A549 (cell line): ENCODE measurements around the gene PAQR5. TPM values are rescaled to one million over a fixed set of nuclear protein-coding genes. Genes with fewer than 3 reads are reported as not detected.
A peak's percentile ranks its signal among the peaks of the same experiment; 100 is the strongest.

Experiments used
- ATAC-seq, 2 experiments: fragments of 200-7000 bp in 1 of 2; fragments of >200 bp in 1 of 2; cut with Nextera tagmentation in 1 of 2; cut with Tn5 transposase in 1 of 2; 3 replicates each; pipeline versions ENCODE4 v1.8.0 to v1.9.1; 2018 to 2020; ENCODE audit warnings: mild to moderate bottlenecking in 1 of 2, moderate library complexity in 1 of 2
- CTCF ChIA-PET: fragments of 300-600 bp; sonication (Branson Sonifier 250); formaldehyde crosslinking; extraction: SDS; loops from one replicate; lab custom pipeline; 2021; ENCODE audit warnings: antibody characterized with exemption, inconsistent platforms; lab: Yijun Ruan, JAX
- POLR2A ChIA-PET: fragments of 350-600 bp; formaldehyde crosslinking; extraction: SDS; loops from one replicate; lab custom pipeline; 2021; ENCODE audit warnings: antibody characterized with exemption, inconsistent platforms; lab: Yijun Ruan, JAX
- DNase-seq, 2 experiments: peaks; one replicate each; pipeline versions ENCODE4 v3.0.0 to v3.0.0-alpha.2; 2011 to 2016; ENCODE audit warnings: low read depth in 1 of 2, low spot score in 1 of 2
- FAIRE-seq: peaks from 2 replicates; lab custom pipeline; 2011; peaks lifted over from hg19 to GRCh38; lab: Jason Lieb, UNC
- H3K27ac ChIP-seq, 2 experiments: fragments of >200 bp; sonication (Bioruptor Twin); formaldehyde crosslinking; 3 replicates each; pipeline ENCODE4 v1.5.1; 2016 to 2017
- H3K4me1 ChIP-seq: fragments of >200 bp; sonication (Bioruptor Twin); formaldehyde crosslinking; 3 replicates; pipeline ENCODE4 v1.6.1; 2016
- H3K4me2 ChIP-seq: fragments of >200 bp; sonication (Bioruptor Twin); formaldehyde crosslinking; 3 replicates; pipeline ENCODE4 v1.6.1; 2016
- H3K4me3 ChIP-seq: fragments of >200 bp; sonication (Bioruptor Twin); formaldehyde crosslinking; 3 replicates; pipeline ENCODE4 v1.5.1; 2016
- H3K9me3 ChIP-seq: fragments of >200 bp; sonication (Bioruptor Twin); formaldehyde crosslinking; 3 replicates; pipeline ENCODE4 v1.6.1; 2016
- CBX2 ChIP-seq: fragments of 200-600 bp; sonication (generic); IDR thresholded peaks from 2 replicates; pipeline ENCODE4 v1.6.1; 2016; ENCODE audit warnings: low read depth, mild to moderate bottlenecking, borderline replicate concordance
- CBX8 ChIP-seq: fragments of 200-600 bp; sonication (generic); IDR thresholded peaks from 2 replicates; pipeline ENCODE4 v1.6.1; 2016
- CEBPB ChIP-seq, 2 experiments: fragments of >200 bp in 1 of 2; sonication (Bioruptor Twin) in 1 of 2; formaldehyde crosslinking in 1 of 2; IDR thresholded peaks; 2 replicates each; pipeline ENCODE4 v1.6.1; 2012 to 2016
- CHD2 ChIP-seq: fragments of 150-350 bp; IDR thresholded peaks from 2 replicates; pipeline ENCODE4 v1.6.1; 2014; ENCODE audit warnings: low read length; ENCODE audit not compliant: partially characterized antibody
- EHF ChIP-seq: fragments of 250-450 bp; sonication (Bioruptor Pico); IDR thresholded peaks from 2 replicates; pipeline ENCODE4 v1.5.0; 2020; ENCODE audit warnings: mild to moderate bottlenecking
- FOSL2 ChIP-seq, 2 experiments: fragments of 450-650 bp in 1 of 2; fragments of >200 bp in 1 of 2; sonication (Bioruptor Twin) in 1 of 2; formaldehyde crosslinking; IDR thresholded peaks; 2 replicates each; pipeline versions ENCODE4 v1.5.0 to v1.6.1; 2016 to 2020; ENCODE audit warnings: mild to moderate bottlenecking in 1 of 2, moderate library complexity in 1 of 2
- HEYL ChIP-seq: fragments of 250-450 bp; sonication (Bioruptor Pico); IDR thresholded peaks from 2 replicates; pipeline ENCODE4 v1.8.0; 2021; ENCODE audit warnings: mild to moderate bottlenecking, moderate library complexity
- HOXA7 ChIP-seq: fragments of 250-450 bp; sonication (Bioruptor Pico); IDR thresholded peaks from 2 replicates; pipeline ENCODE4 v1.5.0; 2020; ENCODE audit warnings: mild to moderate bottlenecking, moderate library complexity
- KDM5A ChIP-seq: fragments of 200-600 bp; sonication (generic); IDR thresholded peaks from 2 replicates; pipeline ENCODE4 v1.6.1; 2016; ENCODE audit warnings: antibody characterized with exemption, mild to moderate bottlenecking
- MAFK ChIP-seq: fragments of 450-650 bp; IDR thresholded peaks from 2 replicates; pipeline ENCODE4 v1.6.1; 2014; ENCODE audit not compliant: partially characterized antibody
- NPAS2 ChIP-seq: fragments of 250-450 bp; sonication (Bioruptor Pico); IDR thresholded peaks from 2 replicates; pipeline ENCODE4 v1.8.0; 2022; ENCODE audit warnings: mild to moderate bottlenecking, moderate library complexity, borderline replicate concordance
- NR3C1 ChIP-seq: fragments of >200 bp; sonication (Bioruptor Twin); formaldehyde crosslinking; IDR thresholded peaks from 3 replicates; pipeline ENCODE4 v1.6.1; 2017
- RARB ChIP-seq: fragments of 250-450 bp; sonication (Bioruptor Pico); IDR thresholded peaks from 2 replicates; pipeline ENCODE4 v1.8.0; 2021; ENCODE audit warnings: mild to moderate bottlenecking, moderate library complexity
- RNF2 ChIP-seq: fragments of 200-600 bp; sonication (generic); IDR thresholded peaks from 2 replicates; pipeline ENCODE4 v1.6.1; 2016; ENCODE audit warnings: low read depth, mild to moderate bottlenecking, antibody characterized with exemption, moderate library complexity, borderline replicate concordance
- ZFP36 ChIP-seq: fragments of 450-650 bp; IDR thresholded peaks from 2 replicates; pipeline ENCODE4 v1.6.1; 2014; ENCODE audit warnings: borderline replicate concordance; ENCODE audit not compliant: partially characterized antibody
- WGBS: methylation state at CpG from one replicate; pipeline ENCODE4 v1.1.6; 2017; ENCODE audit errors: missing lambda C conversion rate; 5-methylcytosine and 5-hydroxymethylcytosine counted together
- polyA plus RNA-seq, 4 experiments: library from polyadenylated mRNA; depleted of rRNA in 3 of 4; stranded (reverse); fragments of >200 nt; fragmentation: RNase III in 1 of 4; extraction: RNeasy Plus Mini Kit Qiagen cat#74134 plus additional on column Dnase treatment in 1 of 4; gene quantifications; 2 replicates in 3 of 4; 3 replicates in 1 of 4; pipeline ENCODE4 v1.2.3, GENCODE V29; 2011 to 2017
- TF ChIP-seq, protein P1 (sequence below): fragments of >200 bp; sonication (Bioruptor Twin); formaldehyde crosslinking; IDR thresholded peaks from 3 replicates; pipeline ENCODE4 v1.5.1; 2016
- TF ChIP-seq, protein P2 (sequence below): fragments of >200 bp; sonication (Bioruptor Twin); formaldehyde crosslinking; IDR thresholded peaks from 3 replicates; pipeline ENCODE4 v1.6.1; 2016
- TF ChIP-seq, protein P3 (sequence below): fragments of 250-450 bp; sonication (Bioruptor Pico); IDR thresholded peaks from 2 replicates; pipeline ENCODE4 v1.5.0; 2020; ENCODE audit warnings: low read depth, mild to moderate bottlenecking, moderate library complexity
- TF ChIP-seq, protein P4 (sequence below): IDR thresholded peaks from 2 replicates; pipeline ENCODE4 v1.6.1; 2012

PAQR5 gene
- polyA plus RNA-seq, 2 of the 4 experiments (the other 2 are of a cell fraction) = 104 to 114 TPM

DNA sequence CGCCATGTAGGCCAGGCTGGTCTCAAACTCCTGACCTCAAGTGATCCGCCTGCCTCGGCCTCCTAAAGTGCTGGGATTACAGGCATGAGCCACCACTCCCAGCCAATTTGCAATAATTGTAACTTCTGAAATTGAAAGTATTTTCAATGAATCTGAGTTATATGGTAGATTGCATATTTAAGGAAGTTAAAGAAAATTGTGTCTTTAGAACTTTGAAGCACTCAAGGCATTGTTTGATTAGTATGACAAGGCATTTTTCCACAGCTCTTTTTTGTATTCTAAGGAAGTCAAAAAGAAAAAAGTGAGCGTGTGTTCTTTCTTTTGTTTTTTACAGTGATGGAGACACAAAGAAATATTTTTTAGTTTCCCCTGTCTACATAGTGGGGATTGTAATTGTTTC lies 138.2 kb downstream of the PAQR5 start:
- H3K4me3 ChIP-seq = no peak overlapping the region
- DNase-seq (no peak), ATAC-seq (no peak)
- no peaks in the 10 kb centered on the region for H3K9me3 ChIP-seq
- H3K4me1 ChIP-seq = no peaks in the 10 kb centered on the region
- WGBS = 95% methylated on average over 4 of the region's 4 CpGs
- no peak overlapping the region for H3K4me2 ChIP-seq
- no peak overlapping the region for H3K27ac ChIP-seq
- CTCF ChIA-PET = interaction anchor here (1.0 kb wide), 1 partner anchor 378 kb away, joined by 3 read pairs; no protein-coding TSS in a partner anchor
- POLR2A ChIA-PET = interaction anchor here (1.3 kb wide), 1 partner anchor 15 kb away, joined by 3 read pairs; the partner anchor contains the start of gene RPLP1
- TF ChIP-seq RNF2 (no peak), MAFK (peak; percentile 36), CEBPB (IDR thresholded peaks at IDR 0.05) (no peak), RARB (0 out of 2 replicates have a peak, but pooled peaks have one; percentile 22), KDM5A (no peak), CHD2 (no peak)
- TF ChIP-seq, protein P1, sequence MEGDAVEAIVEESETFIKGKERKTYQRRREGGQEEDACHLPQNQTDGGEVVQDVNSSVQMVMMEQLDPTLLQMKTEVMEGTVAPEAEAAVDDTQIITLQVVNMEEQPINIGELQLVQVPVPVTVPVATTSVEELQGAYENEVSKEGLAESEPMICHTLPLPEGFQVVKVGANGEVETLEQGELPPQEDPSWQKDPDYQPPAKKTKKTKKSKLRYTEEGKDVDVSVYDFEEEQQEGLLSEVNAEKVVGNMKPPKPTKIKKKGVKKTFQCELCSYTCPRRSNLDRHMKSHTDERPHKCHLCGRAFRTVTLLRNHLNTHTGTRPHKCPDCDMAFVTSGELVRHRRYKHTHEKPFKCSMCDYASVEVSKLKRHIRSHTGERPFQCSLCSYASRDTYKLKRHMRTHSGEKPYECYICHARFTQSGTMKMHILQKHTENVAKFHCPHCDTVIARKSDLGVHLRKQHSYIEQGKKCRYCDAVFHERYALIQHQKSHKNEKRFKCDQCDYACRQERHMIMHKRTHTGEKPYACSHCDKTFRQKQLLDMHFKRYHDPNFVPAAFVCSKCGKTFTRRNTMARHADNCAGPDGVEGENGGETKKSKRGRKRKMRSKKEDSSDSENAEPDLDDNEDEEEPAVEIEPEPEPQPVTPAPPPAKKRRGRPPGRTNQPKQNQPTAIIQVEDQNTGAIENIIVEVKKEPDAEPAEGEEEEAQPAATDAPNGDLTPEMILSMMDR = no peak
- TF ChIP-seq, protein P2, sequence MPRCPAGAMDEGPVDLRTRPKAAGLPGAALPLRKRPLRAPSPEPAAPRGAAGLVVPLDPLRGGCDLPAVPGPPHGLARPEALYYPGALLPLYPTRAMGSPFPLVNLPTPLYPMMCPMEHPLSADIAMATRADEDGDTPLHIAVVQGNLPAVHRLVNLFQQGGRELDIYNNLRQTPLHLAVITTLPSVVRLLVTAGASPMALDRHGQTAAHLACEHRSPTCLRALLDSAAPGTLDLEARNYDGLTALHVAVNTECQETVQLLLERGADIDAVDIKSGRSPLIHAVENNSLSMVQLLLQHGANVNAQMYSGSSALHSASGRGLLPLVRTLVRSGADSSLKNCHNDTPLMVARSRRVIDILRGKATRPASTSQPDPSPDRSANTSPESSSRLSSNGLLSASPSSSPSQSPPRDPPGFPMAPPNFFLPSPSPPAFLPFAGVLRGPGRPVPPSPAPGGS = no peak
- TF ChIP-seq, all 56 proteins: peak for 2
- no peak for FAIRE-seq

DNA sequence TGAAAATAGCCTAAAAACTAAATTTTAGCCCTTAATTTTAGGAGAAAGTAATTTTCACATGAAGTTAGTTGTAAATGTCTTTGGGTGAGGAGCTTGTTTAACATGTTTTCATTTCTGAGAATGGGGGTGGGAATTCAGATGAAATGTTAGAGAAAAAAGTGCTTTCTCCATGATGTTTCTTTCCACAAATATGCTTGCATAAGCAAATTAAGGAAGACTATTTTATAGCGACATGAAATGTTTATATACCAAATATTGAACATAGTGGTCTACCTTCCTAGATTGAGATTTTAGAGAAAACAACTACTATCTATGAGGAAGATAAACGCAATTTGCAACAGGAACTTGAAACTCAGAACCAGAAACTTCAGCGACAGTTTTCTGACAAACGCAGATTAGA lies 140.9 kb downstream of the PAQR5 start:
- Histone ChIP-seq H3K27ac (no peak overlapping the region), H3K4me2 (no peak overlapping the region), H3K4me3 (no peak overlapping the region), H3K9me3 (no peaks in the 10 kb centered on the region), H3K4me1 (no peaks in the 10 kb centered on the region)
- ATAC-seq (no peak), DNase-seq (no peak), FAIRE-seq (peak; percentile 61)
- WGBS = 92% methylated on average over 4 of the region's 4 CpGs
- ChIA-PET POLR2A (interaction anchor here (1.3 kb wide), 1 partner anchor 13 kb away, joined by 3 read pairs; the partner anchor contains the start of gene RPLP1), CTCF (interaction anchor here (0.6 to 1.0 kb wide), 5 partner anchors 23 to 391 kb away, joined by 3 to 7 read pairs (median 5); no protein-coding TSS in a partner anchor)
- no peak for TF ChIP-seq EHF (CRISPR knock-in tag)
- TF ChIP-seq MAFK = peak; percentile 95
- TF ChIP-seq, protein P3, sequence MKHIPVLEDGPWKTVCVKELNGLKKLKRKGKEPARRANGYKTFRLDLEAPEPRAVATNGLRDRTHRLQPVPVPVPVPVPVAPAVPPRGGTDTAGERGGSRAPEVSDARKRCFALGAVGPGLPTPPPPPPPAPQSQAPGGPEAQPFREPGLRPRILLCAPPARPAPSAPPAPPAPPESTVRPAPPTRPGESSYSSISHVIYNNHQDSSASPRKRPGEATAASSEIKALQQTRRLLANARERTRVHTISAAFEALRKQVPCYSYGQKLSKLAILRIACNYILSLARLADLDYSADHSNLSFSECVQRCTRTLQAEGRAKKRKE (CRISPR knock-in tag) = no peak

DNA sequence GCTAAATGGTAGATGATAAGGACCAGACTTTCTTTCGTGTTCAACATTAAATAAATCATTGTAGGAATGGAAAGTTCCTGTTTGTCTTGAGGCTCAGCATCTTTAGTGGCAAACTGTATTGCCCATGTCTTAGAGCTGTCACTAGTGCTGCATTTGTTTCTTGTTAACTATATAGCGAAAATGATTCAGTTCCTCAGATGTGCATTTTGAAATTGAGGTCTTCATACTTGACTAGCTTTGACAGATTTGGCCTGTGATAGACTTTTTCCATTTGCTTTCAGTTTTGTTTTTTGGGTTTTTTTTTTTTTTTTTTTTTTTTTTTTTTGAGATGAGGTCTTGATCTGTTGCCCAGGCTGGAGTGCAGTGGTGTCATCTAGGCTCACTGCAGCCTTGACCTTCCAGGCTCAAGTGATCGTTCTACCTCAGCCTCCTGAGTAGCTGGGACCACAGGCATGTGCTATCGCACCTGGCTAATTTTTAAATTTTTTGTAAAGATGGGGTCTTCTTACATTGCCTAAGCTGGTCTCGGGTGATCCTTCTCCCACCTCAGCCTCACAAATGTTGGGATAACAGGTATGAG lies 144.4 kb downstream of the PAQR5 start:
- FAIRE-seq = no peak
- no peak for ATAC-seq
- Histone ChIP-seq H3K9me3 (no peaks in the 10 kb centered on the region), H3K4me1 (no peaks in the 10 kb centered on the region), H3K4me3 (no peak overlapping the region), H3K4me2 (no peak overlapping the region), H3K27ac (no peak overlapping the region)
- ChIA-PET CTCF (interaction anchor here (0.8 kb wide), 1 partner anchor 29 kb away, joined by 5 read pairs; the partner anchor contains the start of gene KIF23), POLR2A (interaction anchor here (0.6 kb wide), 1 partner anchor 281 kb away, joined by 3 read pairs; no protein-coding TSS in a partner anchor)
- DNase-seq = no peak
- 95% methylated on average over 5 of the region's 5 CpGs for WGBS
- TF ChIP-seq CHD2 (no peak), HOXA7 (CRISPR knock-in tag) (no peak), FOSL2 (IDR thresholded peaks at IDR 0.05) (no peak), FOSL2 (CRISPR knock-in tag; IDR thresholded peaks at IDR 0.05) (no peak), NPAS2 (no peak), CBX2 (no peak), RNF2 (no peak), NR3C1 (no peak), ZFP36 (no peak), KDM5A (no peak), HEYL (CRISPR knock-in tag) (no peak), CBX8 (no peak)
- TF ChIP-seq, protein P4, sequence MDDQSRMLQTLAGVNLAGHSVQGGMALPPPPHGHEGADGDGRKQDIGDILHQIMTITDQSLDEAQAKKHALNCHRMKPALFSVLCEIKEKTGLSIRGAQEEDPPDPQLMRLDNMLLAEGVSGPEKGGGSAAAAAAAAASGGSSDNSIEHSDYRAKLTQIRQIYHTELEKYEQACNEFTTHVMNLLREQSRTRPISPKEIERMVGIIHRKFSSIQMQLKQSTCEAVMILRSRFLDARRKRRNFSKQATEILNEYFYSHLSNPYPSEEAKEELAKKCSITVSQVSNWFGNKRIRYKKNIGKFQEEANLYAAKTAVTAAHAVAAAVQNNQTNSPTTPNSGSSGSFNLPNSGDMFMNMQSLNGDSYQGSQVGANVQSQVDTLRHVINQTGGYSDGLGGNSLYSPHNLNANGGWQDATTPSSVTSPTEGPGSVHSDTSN = no peak
- TF ChIP-seq, protein P2 = no peak
